Cardiac fibroblast (primary cell): ENCODE results near the gene FCHSD2.

ENCODE experiments used
- DNase-seq, 2 donors: peaks; one replicate each; pipeline versions ENCODE4 v3.0.0 to v3.0.0-alpha.2; 2010; ENCODE audit warnings: low read depth in 2 of 2
- H3K4me3 ChIP-seq, 2 donors: replicated peaks in 1 of 2; 1 replicate in 1 of 2; 2 replicates in 1 of 2; pipeline ENCODE4 v1.5.1; 2011; ENCODE audit warnings: low read depth in 2 of 2, low read length in 2 of 2, mild to moderate bottlenecking in 2 of 2, moderate library complexity in 1 of 2
- TF ChIP-seq, protein P1 (sequence below): IDR thresholded peaks from one replicate; pipeline ENCODE4 v1.5.1; 2011; ENCODE audit warnings: low read depth, mild to moderate bottlenecking, low read length, inconsistent platforms

FCHSD2 gene

DNA sequence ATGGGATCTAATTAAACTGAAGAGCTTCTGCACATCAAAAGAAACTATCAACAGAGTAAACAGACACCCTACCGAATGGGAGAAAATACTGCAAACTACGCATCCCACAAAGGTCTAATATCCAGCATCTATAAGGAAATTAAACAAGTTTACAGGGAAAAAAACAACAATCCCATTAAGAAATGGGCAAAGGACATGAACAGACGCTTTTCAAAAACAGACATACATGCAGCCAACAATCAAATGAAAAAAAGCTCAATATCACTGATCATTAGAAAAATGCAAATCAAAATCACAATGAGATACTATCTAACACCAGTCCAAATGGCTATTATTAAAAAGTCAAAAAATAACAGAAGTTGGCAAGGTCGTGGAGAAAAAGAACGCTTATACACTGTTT is 117.5 kb downstream of the FCHSD2 start:
- no peak for DNase-seq
- TF ChIP-seq, protein P1, sequence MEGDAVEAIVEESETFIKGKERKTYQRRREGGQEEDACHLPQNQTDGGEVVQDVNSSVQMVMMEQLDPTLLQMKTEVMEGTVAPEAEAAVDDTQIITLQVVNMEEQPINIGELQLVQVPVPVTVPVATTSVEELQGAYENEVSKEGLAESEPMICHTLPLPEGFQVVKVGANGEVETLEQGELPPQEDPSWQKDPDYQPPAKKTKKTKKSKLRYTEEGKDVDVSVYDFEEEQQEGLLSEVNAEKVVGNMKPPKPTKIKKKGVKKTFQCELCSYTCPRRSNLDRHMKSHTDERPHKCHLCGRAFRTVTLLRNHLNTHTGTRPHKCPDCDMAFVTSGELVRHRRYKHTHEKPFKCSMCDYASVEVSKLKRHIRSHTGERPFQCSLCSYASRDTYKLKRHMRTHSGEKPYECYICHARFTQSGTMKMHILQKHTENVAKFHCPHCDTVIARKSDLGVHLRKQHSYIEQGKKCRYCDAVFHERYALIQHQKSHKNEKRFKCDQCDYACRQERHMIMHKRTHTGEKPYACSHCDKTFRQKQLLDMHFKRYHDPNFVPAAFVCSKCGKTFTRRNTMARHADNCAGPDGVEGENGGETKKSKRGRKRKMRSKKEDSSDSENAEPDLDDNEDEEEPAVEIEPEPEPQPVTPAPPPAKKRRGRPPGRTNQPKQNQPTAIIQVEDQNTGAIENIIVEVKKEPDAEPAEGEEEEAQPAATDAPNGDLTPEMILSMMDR, result no peak
- H3K4me3 ChIP-seq, result no peak overlapping the region

DNA sequence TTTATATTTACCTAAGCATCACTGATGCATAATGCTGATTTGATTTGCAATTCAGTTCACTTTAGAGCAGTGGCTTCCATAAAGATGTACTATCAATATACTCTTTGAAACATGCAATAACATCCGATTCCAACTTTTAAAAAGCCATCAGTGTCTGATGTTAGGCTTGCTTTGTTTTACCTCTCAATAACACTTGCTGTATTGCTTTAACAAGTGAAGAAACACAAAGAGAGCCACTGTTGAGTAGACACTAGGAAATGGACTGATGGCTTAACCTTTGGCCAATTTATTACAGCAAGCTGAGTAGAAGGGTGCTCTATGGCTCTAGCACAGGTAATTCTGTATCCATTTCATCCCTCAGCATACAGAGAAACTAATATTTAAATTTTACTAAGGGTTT is 122.1 kb downstream of the FCHSD2 start:
- no peak for DNase-seq
- TF ChIP-seq, protein P1, result no peak
- H3K4me3 ChIP-seq, result no peak overlapping the region

DNA sequence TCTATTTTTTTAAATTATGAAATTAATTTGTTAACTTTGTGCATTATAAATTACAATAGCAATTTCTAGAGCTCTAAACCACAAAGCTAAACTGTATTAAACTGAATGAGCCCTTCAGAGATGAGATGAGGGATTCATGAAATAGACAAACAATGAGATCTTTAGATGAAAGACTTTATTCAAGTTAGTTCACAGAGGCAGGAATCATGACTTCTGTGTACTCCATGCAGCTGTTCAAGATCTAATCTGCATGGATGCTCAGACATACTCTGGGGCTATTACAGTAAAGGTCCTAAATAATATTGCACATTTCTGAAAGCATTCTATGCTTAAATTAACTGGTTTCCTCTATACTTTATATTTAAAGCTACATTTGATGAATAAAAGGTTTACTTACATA is 122.7 kb downstream of the FCHSD2 start:
- TF ChIP-seq, protein P1, result no peak
- DNase-seq, result no peak
- H3K4me3 ChIP-seq, result no peak overlapping the region

DNA sequence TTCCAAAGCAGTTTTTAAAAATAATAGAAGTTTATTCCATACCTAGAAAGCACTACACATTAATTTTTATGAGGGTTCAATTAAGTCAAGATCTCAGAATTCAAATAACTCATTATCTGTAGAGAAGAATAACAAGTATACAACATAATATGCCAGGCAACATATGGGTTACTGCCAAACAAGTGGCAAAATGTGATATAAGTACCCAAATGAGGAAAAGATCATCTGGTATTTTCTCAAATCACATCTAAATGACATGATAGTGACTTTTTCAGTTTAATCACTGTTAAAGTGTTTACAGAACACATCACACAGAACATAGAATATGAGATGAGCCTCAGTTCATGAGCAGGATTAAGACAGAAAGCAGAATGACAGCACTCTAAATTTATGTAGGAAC is 123.3 kb downstream of the FCHSD2 start:
- TF ChIP-seq, protein P1, result no peak
- DNase-seq, result no peak
- no peak overlapping the region for H3K4me3 ChIP-seq

DNA sequence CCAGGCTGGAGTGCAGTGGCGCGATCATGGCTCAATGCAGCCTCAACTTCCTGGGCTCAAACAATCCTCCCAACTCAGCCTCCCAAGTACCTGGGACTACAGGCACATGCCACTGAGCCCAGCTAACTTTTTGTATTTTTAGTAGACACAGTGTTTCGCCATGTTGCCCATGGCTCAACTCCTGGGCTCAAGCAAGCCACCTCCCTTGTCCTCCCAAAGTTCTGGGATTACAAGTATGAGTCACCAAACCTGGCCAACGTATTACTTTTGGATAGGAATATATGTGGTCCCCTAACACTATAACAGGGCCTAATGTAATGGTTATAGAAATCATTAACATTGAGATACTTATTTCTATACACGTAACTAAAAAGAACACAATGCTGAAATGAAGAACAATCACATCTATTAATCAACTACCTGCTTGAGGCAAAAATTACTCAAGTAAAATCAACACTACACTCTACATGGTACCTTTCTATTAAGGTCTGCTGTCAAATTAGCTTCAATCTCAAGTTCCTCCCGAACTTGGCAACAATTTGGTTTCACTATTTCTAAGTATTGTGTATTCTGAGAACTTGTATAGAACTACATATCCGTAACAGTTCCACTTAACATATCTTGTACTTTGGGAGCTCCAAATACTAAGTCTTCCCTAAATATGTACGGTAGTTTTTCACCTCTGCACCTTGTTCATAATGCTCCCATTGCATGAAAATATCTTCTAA is 124.9 kb downstream of the FCHSD2 start:
- DNase-seq, result no peak
- TF ChIP-seq, protein P1, result no peak
- H3K4me3 ChIP-seq, result no peak overlapping the region

DNA sequence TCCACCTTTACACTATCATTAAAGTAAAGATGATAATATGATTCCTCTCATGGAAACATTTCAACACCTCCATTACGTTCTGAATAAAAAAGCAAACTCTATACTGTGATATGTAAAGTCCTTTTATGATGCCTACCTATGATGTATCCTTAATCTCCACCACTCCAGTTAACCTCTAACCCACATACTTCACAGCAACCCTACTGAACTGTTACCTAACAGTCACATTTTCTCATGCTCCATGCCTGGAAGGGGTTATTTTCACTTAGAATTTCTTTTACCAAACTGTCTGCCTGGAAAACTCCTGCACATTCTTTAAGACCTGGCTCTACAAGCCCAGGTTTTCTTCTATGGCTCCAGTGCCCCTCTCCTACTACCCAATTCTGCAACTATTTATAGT is 129.1 kb downstream of the FCHSD2 start:
- no peak for DNase-seq
- no peak overlapping the region for H3K4me3 ChIP-seq
- TF ChIP-seq, protein P1, result no peak
